GM18951 (cell line): ENCODE measurements around the gene RHOH.

Experiments
- POLR2A ChIP-seq: IDR thresholded peaks from 4 replicates; pipeline ENCODE4 v1.6.1; 2011; ENCODE audit warnings: mild to moderate bottlenecking; ENCODE audit not compliant: insufficient read length, insufficient read depth; ENCODE audit errors: extremely low read depth
- in situ Hi-C: fragments of 300-500 bp; cut with MboI; formaldehyde crosslinking; loops from one replicate; pipeline ENCODE4 v1.12.0; 2022; ENCODE audit warnings: low sequenced_read_pairs, mixed read lengths, inconsistent platforms; ENCODE audit not compliant: unreplicated experiment

Gene RHOH

GRCh38 chr4:40178672-40179071 lies 18.2 kb upstream of the RHOH start:
- in situ Hi-C loops = no loop called here
- no peak for TF ChIP-seq POLR2A

- in situ Hi-C loops = no loop called here
- TF ChIP-seq POLR2A = no peak
Observed at GRCh38 chr4:40179360-40179759, 17.5 kb upstream of the RHOH start.

GRCh38 chr4:40180356-40180755 lies 16.5 kb upstream of the RHOH start:
- no peak for TF ChIP-seq POLR2A
- in situ Hi-C loops = no loop called here

- no peak for TF ChIP-seq POLR2A
- in situ Hi-C loops = no loop called here
Observed at GRCh38 chr4:40182001-40182400, 14.8 kb upstream of the RHOH start.

- TF ChIP-seq POLR2A = no peak
- in situ Hi-C loops = no loop called here
Observed at GRCh38 chr4:40182954-40183353, 13.9 kb upstream of the RHOH start.

GRCh38 chr4:40183615-40184411 lies 13.0 kb upstream of the RHOH start:
- no peak for TF ChIP-seq POLR2A

GRCh38 chr4:40185830-40186664 lies 10.8 kb upstream of the RHOH start:
- in situ Hi-C loops = no loop called here
- peak; percentile 34 for TF ChIP-seq POLR2A

More at GRCh38 chr4:40183615-40184411, 13.0 kb upstream of the RHOH start:
- in situ Hi-C loops = no loop called here

GRCh38 chr4:40186665-40187014 lies 10.2 kb upstream of the RHOH start:
- no peak for TF ChIP-seq POLR2A
- in situ Hi-C loops = no loop called here

- no peak for TF ChIP-seq POLR2A
- in situ Hi-C loops = no loop called here
Observed at GRCh38 chr4:40187386-40187906, 9.4 kb upstream of the RHOH start.

GRCh38 chr4:40190019-40190418 lies 6.8 kb upstream of the RHOH start:
- in situ Hi-C loops = no loop called here
- no peak for TF ChIP-seq POLR2A

- no peak for TF ChIP-seq POLR2A
- in situ Hi-C loops = no loop called here
Observed at GRCh38 chr4:40190465-40190864, 6.4 kb upstream of the RHOH start.

- in situ Hi-C loops = no loop called here
Observed at GRCh38 chr4:40190880-40191815, 5.7 kb upstream of the RHOH start.

More at GRCh38 chr4:40190880-40191815, 5.7 kb upstream of the RHOH start:
- no peak for TF ChIP-seq POLR2A
